ENCODE measurements around the gene NEXMIF. TPM values are rescaled to one million over a fixed set of nuclear protein-coding genes. Genes with fewer than 3 reads are reported as not detected.

NEXMIF gene
- total RNA-seq, 4 donors from 2014 or later: 1.6 to 2.5 (median 2.1) TPM

- Histone ChIP-seq H3K27ac (peak overlapping the region in 2 of 3 donors; percentile 33 to 40), H3K27me3 (peaks cover 6% of the 10 kb centered on the region), H3K36me3 (no peaks in the 10 kb centered on the region), H3K4me3 (replicated peaks in 1 of 3) (peak overlapping the region in 2 of 3 donors; percentile 15 to 23), H3K9me3 (no peaks in the 10 kb centered on the region), H3K4me1 (peaks cover 0 to 8% of the 10 kb centered on the region in 2 donors)
- intact Hi-C loops (cut with DNase I): no loop called here
- TF ChIP-seq, protein P1, sequence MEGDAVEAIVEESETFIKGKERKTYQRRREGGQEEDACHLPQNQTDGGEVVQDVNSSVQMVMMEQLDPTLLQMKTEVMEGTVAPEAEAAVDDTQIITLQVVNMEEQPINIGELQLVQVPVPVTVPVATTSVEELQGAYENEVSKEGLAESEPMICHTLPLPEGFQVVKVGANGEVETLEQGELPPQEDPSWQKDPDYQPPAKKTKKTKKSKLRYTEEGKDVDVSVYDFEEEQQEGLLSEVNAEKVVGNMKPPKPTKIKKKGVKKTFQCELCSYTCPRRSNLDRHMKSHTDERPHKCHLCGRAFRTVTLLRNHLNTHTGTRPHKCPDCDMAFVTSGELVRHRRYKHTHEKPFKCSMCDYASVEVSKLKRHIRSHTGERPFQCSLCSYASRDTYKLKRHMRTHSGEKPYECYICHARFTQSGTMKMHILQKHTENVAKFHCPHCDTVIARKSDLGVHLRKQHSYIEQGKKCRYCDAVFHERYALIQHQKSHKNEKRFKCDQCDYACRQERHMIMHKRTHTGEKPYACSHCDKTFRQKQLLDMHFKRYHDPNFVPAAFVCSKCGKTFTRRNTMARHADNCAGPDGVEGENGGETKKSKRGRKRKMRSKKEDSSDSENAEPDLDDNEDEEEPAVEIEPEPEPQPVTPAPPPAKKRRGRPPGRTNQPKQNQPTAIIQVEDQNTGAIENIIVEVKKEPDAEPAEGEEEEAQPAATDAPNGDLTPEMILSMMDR (IDR thresholded peaks at IDR 0.05): no peak
- no peak for TF ChIP-seq POLR2A (IDR thresholded peaks at IDR 0.05)
- peak; percentile 62 to 68 for DNase-seq
- 0 to 4% methylated on average over 5 to 11 of the region's 81 CpGs for WGBS, 2 donors
Measured at GRCh38 chrX:74924449-74925224, 615 bp downstream of the NEXMIF start.

GRCh38 chrX:74923942-74924448, 1.3 kb downstream of the NEXMIF start:
- DNase-seq: peak; percentile 22 to 25

GRCh38 chrX:74922922-74923543, 2.2 kb downstream of the NEXMIF start:
- Histone ChIP-seq H3K9me3 (no peaks in the 10 kb centered on the region), H3K4me3 (replicated peaks in 1 of 3) (no peak overlapping the region), H3K27ac (no peak overlapping the region), H3K4me1 (peaks cover 0 to 8% of the 10 kb centered on the region in 2 donors), H3K36me3 (no peaks in the 10 kb centered on the region), H3K27me3 (peaks cover 6% of the 10 kb centered on the region)
- intact Hi-C loops (cut with DNase I): no loop called here
- WGBS, 2 donors: 84 to 87% methylated on average over 6 of the region's 6 CpGs
- DNase-seq: no peak
- no peak for TF ChIP-seq POLR2A (IDR thresholded peaks at IDR 0.05)
- TF ChIP-seq, protein P1 (IDR thresholded peaks at IDR 0.05): no peak

More at GRCh38 chrX:74923942-74924448, 1.3 kb downstream of the NEXMIF start:
- peak overlapping the region in 2 of 3 donors; percentile 15 to 23 for H3K4me3 ChIP-seq (replicated peaks in 1 of 3)
- H3K27ac ChIP-seq: peak overlapping the region in 1 of 3 donors; percentile 40
- TF ChIP-seq POLR2A (IDR thresholded peaks at IDR 0.05): no peak
- TF ChIP-seq, protein P1 (IDR thresholded peaks at IDR 0.05): no peak
- peaks cover 0 to 8% of the 10 kb centered on the region in 2 donors for H3K4me1 ChIP-seq
- H3K36me3 ChIP-seq: no peaks in the 10 kb centered on the region
- H3K9me3 ChIP-seq: no peaks in the 10 kb centered on the region
- peaks cover 6% of the 10 kb centered on the region for H3K27me3 ChIP-seq
- intact Hi-C loops (cut with DNase I): no loop called here
- 2 to 11% methylated on average over 6 to 23 of the region's 51 CpGs for WGBS, 2 donors

DNA sequence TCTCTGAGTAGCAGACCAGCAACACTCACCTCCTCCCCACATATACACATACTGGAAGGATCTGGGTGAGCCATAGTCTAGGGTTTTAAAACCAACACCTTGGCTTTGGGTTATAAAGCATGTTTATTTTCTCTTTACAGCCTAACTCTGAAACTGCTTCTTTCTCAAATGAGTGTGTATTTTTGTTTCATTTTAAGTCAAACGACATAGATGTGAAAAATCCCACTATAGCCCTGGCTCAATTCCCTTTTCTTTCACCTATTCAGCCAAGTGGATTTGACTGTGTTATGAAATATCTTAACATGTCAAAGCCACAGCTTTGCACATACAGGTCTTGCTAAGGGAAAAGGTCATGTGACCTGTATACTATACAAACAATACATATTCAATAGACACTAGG, 13.8 kb downstream of the NEXMIF start:
- H3K27me3 ChIP-seq: no peaks in the 10 kb centered on the region
- no peak for DNase-seq
- no peak overlapping the region for H3K4me3 ChIP-seq (replicated peaks in 1 of 3)
- no peaks in the 10 kb centered on the region for H3K36me3 ChIP-seq
- no peaks in the 10 kb centered on the region for H3K4me1 ChIP-seq
- H3K9me3 ChIP-seq: no peaks in the 10 kb centered on the region
- intact Hi-C loops (cut with DNase I): no loop called here
- TF ChIP-seq POLR2A (IDR thresholded peaks at IDR 0.05): no peak
- TF ChIP-seq, protein P1 (IDR thresholded peaks at IDR 0.05): no peak
- no peak overlapping the region for H3K27ac ChIP-seq
- WGBS, 2 donors: 83 to 87% methylated on average over 1 of the region's 1 CpG

- intact Hi-C loops (cut with DNase I): no loop called here
- Histone ChIP-seq H3K27ac (no peak overlapping the region), H3K27me3 (no peaks in the 10 kb centered on the region), H3K9me3 (no peaks in the 10 kb centered on the region), H3K4me1 (no peaks in the 10 kb centered on the region), H3K4me3 (replicated peaks in 1 of 3) (no peak overlapping the region), H3K36me3 (no peaks in the 10 kb centered on the region)
- 78 to 79% methylated on average over 3 of the region's 3 CpGs for WGBS, 2 donors
- TF ChIP-seq, protein P1 (IDR thresholded peaks at IDR 0.05): no peak
- no peak for DNase-seq
Measured at GRCh38 chrX:74906417-74906816, 18.8 kb downstream of the NEXMIF start.

Data from thyroid gland (tissue), 4 donors.